ENCODE results near the gene LHFPL3.
"Not testable (repeated sequence)": the region's sequence is repeated elsewhere in the genome, so short reads cannot be mapped to it uniquely, and the experiment has no call there.

LHFPL3 gene

DNA sequence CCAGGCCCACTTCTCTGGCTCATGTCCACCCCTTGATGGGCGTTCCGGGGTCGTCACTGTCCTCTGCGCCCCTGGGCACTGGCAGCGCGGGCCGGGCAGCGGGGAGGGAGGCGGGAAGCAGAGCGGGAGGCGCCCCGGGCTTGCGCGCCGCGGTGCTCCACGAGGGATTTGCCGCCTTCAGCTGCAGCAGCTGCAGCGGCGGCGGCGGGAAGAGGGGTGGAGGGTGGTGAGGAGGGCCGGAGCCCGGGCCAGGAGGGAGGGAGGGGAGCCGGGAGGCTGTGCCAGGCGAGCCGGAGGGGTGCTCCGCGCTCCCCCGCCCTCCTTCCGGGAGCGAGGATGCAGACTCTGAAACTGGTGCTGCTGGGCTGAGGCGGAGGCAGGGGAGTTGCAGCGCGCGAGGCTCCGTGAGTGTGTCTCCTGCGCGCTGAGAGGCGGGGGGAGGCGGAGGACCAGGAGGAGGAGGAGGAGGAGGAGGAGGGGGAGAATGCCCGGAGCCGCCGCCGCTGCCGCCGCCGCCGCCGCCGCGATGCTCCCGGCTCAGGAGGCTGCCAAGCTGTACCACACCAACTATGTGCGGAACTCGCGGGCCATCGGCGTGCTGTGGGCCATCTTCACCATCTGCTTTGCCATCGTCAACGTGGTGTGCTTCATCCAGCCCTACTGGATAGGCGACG is at the start of gene LHFPL3:
TSS of gene LHFPL3 (plus strand) at position 308 of the 674 bp plus-strand sequence.
- DNase-seq (ENCODE audit: low read depth in 1 of 2, low spot score in 1 of 2) = no peak

DNA sequence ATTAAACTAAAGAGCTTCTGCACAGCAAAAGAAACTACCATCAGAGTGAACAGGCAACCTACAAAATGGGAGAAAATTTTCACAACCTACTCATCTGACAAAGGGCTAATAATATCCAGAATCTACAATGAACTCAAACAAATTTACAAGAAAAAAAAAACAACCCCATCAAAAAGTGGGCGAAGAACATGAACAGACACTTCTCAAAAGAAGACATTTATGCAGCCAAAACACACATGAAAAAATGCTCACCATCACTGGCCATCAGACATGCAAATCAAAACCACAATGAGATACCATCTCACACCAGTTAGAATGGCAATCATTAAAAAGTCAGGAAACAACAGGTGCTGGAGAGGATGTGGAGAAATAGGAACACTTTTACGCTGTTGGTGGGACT is 46.7 kb upstream of the LHFPL3 start:
- DNase-seq (ENCODE audit: low read depth in 1 of 2, low spot score in 1 of 2) = not testable (repeated sequence)

DNA sequence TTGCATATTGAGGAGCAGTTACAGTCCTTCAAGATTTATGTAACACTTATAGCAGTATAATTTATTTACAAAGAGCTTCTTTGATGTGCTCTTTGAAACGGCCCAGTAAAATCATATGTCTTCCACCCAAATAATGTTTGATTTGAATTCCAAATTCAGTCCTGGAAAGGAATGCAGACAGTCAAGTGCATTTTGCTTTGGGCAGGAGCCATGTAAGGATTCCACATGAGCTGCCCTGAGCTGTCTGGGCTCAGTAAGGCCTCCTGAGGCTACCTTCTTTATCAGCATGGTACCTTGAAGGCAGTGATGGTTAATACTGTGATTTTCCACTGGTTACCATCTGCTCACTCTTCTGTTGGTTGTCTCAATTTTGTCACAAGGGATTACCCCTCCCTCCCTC is 41.6 kb upstream of the LHFPL3 start:
- DNase-seq (ENCODE audit: low read depth in 1 of 2, low spot score in 1 of 2) = no peak

DNA sequence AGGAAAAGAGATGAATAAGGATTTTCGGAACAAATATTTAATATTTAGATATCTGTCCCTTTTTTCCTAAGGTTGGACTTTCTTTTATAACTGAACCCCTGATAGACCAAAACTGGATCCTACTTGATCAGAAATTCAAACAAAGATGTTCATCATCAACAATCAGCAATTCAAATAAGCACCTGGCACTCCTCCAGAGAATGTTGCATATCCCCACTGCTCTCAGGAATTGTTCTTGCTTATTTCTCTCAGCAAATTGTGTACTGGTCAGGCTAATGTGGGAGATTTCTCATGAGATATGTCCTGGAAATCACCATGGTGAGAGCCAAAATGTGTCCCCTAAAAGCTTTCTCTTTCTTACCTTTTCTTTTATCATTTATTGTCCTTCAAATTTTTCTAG is 40.3 kb upstream of the LHFPL3 start:
- no peak for DNase-seq (ENCODE audit: low read depth in 1 of 2, low spot score in 1 of 2)

DNA sequence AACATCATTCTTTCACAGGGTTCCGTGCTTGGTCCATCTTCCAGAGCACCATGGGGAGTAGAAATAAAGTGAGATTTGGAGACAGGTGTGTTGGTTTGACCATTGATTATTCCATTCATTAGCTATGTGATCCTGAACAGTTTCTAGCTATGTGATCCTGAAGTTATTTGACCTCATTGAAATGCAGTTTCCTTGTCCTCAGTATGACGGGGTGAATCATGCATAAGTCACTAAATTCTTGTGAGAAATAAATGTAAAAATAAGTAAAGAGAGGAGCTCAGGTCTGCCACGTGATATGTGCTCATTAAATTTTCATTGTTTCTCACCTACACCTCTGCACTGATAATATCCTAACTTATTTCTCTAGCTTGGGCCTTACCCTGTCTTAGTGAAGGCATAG is 34.1 kb upstream of the LHFPL3 start:
- no peak for DNase-seq (ENCODE audit: low read depth in 1 of 2, low spot score in 1 of 2)

DNA sequence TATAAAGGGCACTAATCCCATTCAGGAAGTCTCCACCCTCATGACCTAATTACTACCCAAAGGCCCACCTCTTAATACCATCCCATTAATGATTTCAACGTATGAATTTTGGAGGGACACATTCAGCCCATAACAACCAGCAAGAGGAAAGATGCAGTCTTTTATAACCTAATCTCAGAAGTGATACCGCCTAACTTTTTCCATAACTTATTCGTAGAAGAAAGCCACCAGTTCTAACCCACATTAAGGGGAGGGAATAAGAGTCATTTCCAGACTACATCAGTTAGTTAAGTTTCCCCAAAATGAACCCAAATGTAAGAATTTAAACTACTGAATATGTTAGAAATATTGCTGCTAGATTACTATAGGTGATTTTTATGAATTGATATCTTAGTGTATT is 32.1 kb upstream of the LHFPL3 start:
- DNase-seq (ENCODE audit: low read depth in 1 of 2, low spot score in 1 of 2) = no peak

DNA sequence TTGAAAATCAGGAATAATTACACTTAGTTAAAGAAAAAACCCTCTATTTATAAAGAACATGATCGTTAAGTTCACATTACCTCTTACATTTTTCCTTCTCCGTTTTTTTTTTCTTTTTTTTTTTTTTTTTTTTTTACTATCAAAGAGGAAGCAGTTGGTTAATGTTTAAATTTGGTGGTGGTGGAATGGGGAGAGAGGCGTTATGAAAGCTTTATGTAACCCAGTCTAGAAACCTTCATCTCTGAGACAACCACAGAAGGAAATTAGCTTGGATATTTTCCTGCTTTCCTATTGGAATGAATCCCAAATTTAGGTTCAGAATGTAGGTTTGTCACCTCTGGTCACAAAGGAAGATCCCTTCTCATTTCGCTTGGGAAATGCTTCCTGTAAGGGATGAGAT is 31.5 kb upstream of the LHFPL3 start:
- DNase-seq (ENCODE audit: low read depth in 1 of 2, low spot score in 1 of 2) = no peak

DNA sequence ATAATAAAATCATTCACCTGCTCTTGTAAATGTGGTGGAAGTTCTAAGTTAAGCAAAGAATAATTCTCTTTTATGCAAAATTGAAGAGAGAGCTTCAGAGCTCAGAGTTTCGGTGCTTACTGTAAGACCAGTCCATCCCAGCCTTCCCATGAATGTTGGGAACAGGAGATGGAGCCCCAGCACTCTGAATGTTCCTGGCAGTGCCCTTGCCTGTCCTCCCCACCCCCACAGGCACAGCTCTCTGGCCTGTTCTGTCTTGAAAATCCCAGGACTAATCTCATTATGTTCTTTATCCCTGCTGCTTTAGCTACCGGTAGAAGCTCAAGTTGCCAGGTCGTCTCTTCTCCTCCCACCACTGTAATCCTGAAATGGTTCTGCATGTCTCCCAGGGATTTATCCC is 29.1 kb upstream of the LHFPL3 start:
- no peak for DNase-seq (ENCODE audit: low read depth in 1 of 2, low spot score in 1 of 2)

DNA sequence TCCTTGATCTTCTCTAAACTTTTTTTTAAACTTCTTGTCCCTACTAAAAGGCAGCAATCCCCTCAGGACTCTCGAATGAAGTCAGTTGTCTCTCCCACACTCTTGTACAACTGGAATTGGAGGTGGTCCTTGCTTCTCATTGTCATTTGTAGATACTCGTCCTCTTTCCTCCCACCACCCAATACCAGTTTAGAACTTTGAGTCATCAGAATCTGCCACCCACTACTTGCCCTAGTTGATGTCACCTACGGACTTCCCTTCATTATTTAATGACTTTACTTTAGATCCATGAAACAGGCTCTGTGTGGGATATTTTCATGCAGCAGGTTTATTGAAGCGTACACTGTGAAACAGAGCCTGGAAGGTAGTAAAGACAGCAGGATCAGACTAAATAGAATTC is 28.6 kb upstream of the LHFPL3 start:
- DNase-seq (ENCODE audit: low read depth in 1 of 2, low spot score in 1 of 2) = no peak

DNA sequence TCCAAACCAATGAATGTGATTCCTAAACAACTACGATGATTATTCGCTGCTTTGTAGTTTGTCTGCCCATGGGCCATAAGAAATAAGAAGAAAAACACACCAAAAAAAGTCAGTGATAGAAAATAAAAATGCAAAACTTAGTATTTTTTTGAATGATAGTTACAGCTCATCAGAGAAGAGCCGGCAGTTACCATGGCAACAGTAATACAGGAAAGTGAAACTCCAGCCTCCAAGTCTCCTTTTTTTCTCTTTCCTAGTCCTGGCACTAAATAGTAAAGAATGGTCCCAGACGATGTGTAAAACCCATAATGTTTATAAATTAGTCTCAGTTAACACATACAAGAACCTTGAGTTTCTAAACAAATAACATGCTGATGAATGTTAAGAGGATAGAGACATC is 21.6 kb upstream of the LHFPL3 start:
- DNase-seq (ENCODE audit: low read depth in 1 of 2, low spot score in 1 of 2) = no peak

DNA sequence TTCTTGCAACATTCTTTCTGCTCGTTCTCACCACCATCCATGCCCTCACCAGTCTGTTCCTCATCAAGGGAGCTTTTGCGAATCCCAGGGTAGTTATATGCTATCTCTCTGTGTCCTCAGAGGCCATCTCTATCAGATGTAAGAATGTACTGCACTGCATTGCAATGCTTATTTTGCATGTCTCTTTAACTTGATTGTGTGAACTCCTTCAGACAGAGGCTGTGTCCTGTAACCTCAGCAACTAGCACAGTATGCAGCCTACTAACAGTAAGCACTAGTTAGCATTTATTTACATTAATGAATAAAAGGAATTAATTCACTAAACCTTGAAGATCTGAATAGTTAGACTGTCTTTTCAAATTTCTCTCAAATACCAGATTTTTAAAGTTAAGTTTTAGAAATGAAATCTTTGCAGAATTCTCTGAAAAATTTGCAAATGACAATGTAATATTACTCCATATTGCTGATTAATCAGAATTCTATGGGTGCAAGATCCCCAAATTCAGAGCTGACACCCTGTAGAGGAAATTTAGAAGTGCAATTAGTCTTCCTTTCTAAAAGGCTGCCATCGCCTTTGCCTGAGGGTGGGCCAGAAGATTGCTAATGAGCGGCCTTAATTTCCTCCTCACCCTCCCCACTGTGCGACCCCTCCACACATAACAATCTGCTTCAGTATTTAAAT is 10.3 kb upstream of the LHFPL3 start:
- DNase-seq (ENCODE audit: low read depth in 1 of 2, low spot score in 1 of 2) = no peak

DNA sequence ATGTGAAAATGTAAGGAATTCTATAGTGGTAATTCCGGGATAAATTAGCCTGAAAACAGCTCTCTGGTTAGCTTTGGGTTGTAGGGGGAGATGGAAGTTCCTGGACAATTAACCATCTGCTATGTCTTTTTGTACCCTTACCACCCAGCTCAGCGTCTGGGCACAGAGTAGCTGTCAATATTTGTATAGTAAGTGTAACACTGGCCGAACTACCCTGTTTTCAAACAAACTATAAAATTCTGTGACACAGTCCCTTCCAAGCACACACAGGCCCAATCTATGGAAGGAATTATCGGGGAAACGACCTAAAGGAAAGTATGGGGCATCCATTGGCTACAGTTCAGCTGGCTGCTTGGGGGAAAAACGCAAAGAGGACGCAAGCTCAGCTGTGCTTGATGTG is 869 bp upstream of the LHFPL3 start:
- DNase-seq (ENCODE audit: low read depth in 1 of 2, low spot score in 1 of 2) = no peak

DNA sequence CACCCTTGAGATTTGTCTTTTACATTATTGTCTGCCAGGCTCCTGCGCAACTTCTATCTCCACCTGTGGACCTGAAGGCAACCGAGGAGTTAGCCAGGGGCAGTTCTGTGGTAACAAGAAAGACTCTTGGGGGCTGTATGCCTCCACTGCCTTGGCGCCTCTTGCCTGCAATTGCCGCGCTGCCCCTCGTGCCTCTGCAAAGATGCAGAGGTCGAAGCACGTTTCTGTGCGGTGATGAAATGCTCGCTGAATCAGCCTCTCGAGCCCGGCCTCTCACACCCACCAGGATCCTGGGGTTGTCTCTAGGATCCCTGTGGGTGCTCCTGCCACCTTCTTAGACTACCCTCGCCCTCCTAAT is 486 bp upstream of the LHFPL3 start:
- DNase-seq (ENCODE audit: low read depth in 1 of 2, low spot score in 1 of 2) = no peak

DNA sequence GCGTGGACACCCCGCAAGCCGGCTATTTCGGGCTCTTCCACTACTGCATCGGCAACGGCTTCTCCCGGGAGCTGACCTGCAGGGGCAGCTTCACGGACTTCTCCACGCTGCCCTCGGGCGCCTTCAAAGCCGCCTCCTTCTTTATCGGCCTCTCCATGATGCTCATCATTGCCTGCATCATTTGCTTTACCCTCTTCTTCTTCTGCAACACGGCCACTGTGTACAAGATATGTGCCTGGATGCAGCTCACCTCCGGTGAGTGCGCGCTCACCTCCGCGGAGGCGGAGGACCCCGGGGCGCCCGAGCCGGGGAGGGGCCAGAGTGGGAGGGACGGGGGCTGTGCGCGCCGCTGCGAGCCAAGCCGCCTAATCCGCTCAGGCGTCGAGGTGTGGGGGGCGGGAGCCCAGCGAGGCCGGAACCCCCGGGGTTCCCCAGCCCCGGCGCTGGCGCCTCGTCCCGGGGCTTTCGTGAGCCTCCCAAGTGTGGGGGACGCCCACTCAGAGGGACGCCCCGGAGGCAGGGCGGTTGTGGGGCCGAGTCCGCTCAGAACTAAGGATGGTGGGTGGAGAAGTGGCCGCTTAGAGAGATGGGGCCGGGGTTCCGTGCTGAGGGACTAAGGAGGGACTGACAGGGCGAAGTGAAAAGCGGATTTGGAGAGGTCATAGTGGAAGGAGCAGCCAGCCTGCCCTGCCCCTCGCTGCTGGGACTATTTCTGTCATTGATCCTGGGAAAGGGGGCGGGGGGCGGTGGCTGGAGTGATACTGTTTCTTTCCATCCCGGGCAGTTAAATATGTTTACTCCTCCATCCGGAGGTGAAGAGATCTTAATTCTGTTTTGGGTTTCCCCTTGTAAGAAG is 795 bp downstream of the LHFPL3 start:
- no peak for DNase-seq (ENCODE audit: low read depth in 1 of 2, low spot score in 1 of 2)

DNA sequence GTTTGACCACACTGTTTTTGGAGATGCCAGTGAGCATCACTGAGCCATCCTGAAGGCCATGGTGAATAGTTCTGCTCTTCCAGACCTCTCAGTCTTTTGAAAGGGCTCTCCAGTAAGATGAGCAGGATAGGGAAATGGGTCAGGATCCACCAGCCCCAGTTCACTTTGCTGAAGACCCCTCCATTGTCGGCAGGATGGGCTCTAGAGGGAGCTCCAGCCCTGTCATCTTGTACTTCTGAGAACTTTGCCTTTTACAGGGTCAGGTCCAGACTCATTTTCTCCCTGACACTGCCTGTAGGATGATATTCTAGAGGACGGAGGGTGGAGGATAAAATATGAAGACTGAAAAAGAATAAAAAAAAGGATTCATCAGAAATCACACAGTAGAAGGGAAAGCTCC is 13.1 kb downstream of the LHFPL3 start:
- no peak for DNase-seq (ENCODE audit: low read depth in 1 of 2, low spot score in 1 of 2)

DNA sequence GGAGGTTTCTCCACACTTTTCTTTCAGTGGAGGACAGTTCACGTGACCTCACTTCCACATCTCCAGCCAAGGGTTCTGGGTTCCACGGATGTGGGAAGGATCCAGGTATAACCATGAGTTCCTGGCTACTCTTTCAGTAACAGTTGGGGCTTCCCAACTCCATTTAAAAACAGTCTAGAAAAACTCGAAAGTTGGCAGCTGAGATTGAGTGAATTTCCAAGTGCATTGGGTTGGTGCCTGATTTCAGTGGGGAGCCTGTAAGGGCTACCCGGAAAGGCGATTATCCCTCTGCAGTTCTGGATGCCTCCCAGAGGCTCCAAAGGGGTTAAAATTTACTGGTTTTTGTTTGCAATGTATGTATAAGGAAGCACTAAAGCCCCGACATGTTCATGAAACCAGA is 24.3 kb downstream of the LHFPL3 start:
- DNase-seq (ENCODE audit: low read depth in 1 of 2, low spot score in 1 of 2) = no peak

DNA sequence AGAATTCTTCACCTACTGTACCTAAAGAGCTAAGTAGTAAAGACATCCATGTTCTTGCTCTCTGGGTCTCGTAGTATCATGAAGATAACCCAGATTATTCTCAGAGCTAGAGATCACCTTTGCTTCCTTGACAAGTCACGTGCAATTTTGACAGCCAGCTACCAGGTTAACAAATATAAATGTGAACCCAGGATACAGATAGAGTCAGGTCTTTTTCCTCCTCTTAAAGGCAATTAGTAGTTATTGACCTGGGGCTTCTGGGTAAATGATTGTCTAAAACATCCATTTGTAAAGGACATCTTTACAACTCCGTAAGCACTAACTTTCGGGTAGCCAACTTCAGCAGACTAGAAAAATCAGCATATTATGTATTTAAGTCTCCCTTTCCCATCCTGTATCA is 28.8 kb downstream of the LHFPL3 start:
- DNase-seq (ENCODE audit: low read depth in 1 of 2, low spot score in 1 of 2) = no peak

DNA sequence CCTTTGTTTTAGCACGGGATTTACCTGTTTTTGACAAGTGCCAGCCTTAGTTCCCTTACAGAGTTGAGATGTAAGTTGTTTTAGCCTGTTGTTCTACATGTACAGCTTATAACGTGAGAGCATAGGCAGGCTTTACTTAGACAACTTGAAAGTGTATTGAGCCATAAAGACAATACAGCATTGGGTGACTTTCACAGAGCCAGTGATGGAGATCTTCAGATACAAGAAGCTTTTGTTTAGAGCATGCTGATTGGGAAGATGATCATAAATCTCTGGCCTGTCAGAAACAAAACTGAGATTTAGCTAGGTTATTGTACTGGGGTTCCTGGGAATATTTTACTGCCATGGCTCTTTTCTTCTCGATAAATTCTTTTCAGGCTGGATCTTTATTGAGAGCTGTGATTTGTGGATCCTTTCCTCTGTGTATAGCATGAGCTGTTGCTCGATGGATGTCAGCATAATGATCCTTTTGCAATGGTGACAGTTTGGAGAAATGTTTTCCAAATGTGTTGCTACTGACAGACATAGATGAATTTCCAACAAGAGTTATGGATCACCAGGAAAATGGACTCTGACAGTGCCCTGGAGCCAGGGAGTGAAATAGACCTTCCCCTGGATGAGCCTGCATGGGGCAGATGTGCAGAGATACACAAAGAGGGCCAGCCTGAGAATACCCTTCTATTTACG is 30.2 kb downstream of the LHFPL3 start:
- DNase-seq (ENCODE audit: low read depth in 1 of 2, low spot score in 1 of 2) = no peak

DNA sequence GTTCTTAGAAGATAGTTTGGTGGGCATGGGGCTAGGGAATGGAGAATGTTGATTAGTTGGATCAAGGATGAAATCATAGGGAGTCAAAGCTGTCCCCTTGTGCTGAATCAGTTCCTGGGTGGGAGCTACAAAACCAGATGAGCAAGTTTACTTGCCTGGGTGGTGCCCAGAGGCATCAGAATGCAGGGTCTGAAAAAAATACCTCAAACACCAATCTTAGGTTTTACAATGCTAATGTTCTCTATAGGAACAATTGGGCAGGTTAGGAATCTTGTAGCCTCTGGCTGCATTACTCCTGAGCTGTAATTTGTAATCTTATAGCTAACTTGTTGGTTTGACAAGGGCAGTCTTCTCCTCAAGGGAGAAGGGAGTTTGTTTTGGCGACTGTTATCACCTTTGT is 34.4 kb downstream of the LHFPL3 start:
- DNase-seq (ENCODE audit: low read depth in 1 of 2, low spot score in 1 of 2) = no peak

DNA sequence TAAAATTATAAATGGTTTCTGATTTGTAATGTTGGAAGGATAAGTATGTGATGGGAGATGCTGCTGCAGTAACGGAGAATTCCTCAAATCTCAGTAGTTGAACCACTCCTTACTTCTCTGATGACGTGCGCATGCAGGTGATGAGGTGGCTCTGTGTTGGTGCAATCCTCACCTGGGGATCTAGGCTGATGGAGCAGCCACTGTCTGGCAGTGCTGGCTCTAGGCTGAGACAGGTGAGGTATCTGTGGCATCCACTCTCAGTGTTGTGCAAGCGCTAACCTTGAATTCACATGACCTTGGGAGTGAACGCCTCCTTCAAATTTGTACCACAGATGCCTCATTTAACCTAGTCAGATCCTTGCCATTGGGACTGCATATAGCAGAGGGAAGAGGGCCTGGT is 35.0 kb downstream of the LHFPL3 start:
- no peak for DNase-seq (ENCODE audit: low read depth in 1 of 2, low spot score in 1 of 2)

DNA sequence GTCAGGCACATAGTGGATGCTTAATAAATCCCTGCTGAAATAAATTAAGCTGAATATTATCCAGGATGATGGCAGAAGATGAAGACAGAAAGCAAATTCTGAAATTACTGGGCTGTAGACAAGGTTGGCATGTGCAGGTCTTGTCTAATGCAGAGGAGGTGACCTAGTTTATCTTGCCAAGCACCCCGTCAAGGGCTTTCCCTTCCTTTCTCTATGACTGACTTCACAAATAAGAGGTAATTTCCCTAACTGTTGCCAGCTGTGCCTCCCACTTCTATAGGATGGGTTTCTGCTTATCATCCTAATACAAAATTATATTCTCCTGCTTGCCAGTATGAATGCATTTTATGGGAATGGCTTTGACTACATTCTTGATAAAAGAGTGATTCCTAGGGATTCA is 38.0 kb downstream of the LHFPL3 start:
- DNase-seq (ENCODE audit: low read depth in 1 of 2, low spot score in 1 of 2) = no peak

DNA sequence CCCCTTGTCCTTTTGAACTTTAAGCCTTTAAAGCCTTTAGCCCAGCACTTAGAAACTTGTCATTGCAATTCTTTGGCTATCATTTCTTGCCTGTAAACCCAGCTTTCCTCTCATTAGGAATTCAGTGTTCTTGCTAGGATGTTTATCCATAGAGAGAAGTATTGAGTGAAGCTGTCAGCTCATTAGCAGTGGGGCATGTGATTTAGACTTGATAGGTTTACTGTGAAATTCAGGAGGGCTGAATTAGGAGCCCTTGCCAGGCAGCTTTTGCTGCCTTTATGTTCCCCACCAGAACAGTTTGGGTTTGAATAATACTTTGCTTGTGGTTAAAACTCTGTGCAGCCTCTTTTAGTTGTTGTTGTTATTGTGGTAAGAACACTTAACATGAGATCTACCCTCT is 39.5 kb downstream of the LHFPL3 start:
- no peak for DNase-seq (ENCODE audit: low read depth in 1 of 2, low spot score in 1 of 2)
